ENCODE data around the gene AGAP1. TPM values are rescaled to one million over a fixed set of nuclear protein-coding genes. Genes with fewer than 3 reads are reported as not detected.

AGAP1 gene
- total RNA-seq, 1 experiment from 2014 or later, result 25.8 TPM

- no peak overlapping the region for H2BK12ac ChIP-seq (ENCODE audit: insufficient read length, low read depth, low read length)
- Mint-ChIP-seq H3K27me3 (ENCODE audit: low read depth) (peaks cover 25% of the 10 kb centered on the region), H3K36me3 (ENCODE audit: insufficient read depth in 1 of 3, low read depth in 3 of 3) (no peaks in the 10 kb centered on the region; a peak in 1 of 7 replicates), H3K4me3 (no peak overlapping the region), H3K27ac (no peak overlapping the region), H3K4me1 (peaks cover 45 to 55% of the 10 kb centered on the region in 2 experiments), H3K9me3 (no peaks in the 10 kb centered on the region)
- TF ChIP-seq CTCF (conservative IDR thresholded peaks at IDR 0.05), result no peak
- H2BK15ac ChIP-seq (ENCODE audit: low read depth, low read length), result no peak overlapping the region
- no peak overlapping the region for H3K27ac ChIP-seq (ENCODE audit: insufficient read length, low read depth, low read length)
- no peak overlapping the region for H2BK5ac ChIP-seq (ENCODE audit: insufficient read length, low read length)
- no peaks in the 10 kb centered on the region for H4K20me1 ChIP-seq (ENCODE audit: control insufficient read depth, insufficient read depth, insufficient read length)
- WGBS (ENCODE audit: extremely low coverage, insufficient read length, low lambda C conversion rate), result no CpG with 5 or more reads among the region's 12 CpGs
- H3K23ac ChIP-seq (ENCODE audit: insufficient read length, low read depth, low read length), result no peak overlapping the region
- H2BK20ac ChIP-seq (ENCODE audit: low read depth, low read length, poor library complexity, severe bottlenecking), result no peak overlapping the region
- no peaks in the 10 kb centered on the region for H3K9me3 ChIP-seq (ENCODE audit: control insufficient read depth, low read depth, low read length)
- H2BK120ac ChIP-seq (ENCODE audit: low read depth, low read length, poor library complexity, severe bottlenecking), result no peak overlapping the region
- H3K14ac ChIP-seq (ENCODE audit: insufficient read depth, low read length), result no peak overlapping the region
- no peak overlapping the region for H3T11ph ChIP-seq (ENCODE audit: low read length)
- H3K4me2 ChIP-seq (ENCODE audit: insufficient read depth, insufficient read length, low read length), result no peak overlapping the region
- no peak overlapping the region for H2AK5ac ChIP-seq (ENCODE audit: insufficient read length, low read length)
- no peaks in the 10 kb centered on the region for H3K79me2 ChIP-seq (ENCODE audit: insufficient read depth, low read length)
- no peak overlapping the region for H4K5ac ChIP-seq (ENCODE audit: insufficient read length, low read depth, low read length)
- DNase-seq, result no peak
- no peak overlapping the region for H4K91ac ChIP-seq (ENCODE audit: insufficient read length, low read depth, low read length)
- no peaks in the 10 kb centered on the region for H3K27me3 ChIP-seq (ENCODE audit: insufficient read depth, low read length)
- no peak overlapping the region for H3K18ac ChIP-seq (ENCODE audit: insufficient read length, low read depth, low read length)
- H3K4me1 ChIP-seq (ENCODE audit: insufficient read depth, low read length), result peaks cover 22% of the 10 kb centered on the region
- no peak overlapping the region for H3K9ac ChIP-seq (ENCODE audit: extremely low read depth, insufficient read length, low read length)
- no peak overlapping the region for H4K8ac ChIP-seq (replicated peaks; ENCODE audit: insufficient read length, low read depth, low read length)
- H3K23me2 ChIP-seq (ENCODE audit: insufficient read length, low read depth, low read length, poor library complexity, severe bottlenecking), result no peaks in the 10 kb centered on the region
- no peak overlapping the region for H3K56ac ChIP-seq (ENCODE audit: insufficient read length, low read depth, low read length)
- no peak overlapping the region for H3K4ac ChIP-seq (ENCODE audit: low read depth, low read length)
- no peak overlapping the region for H2AFZ ChIP-seq (ENCODE audit: low read length)
- no peaks in the 10 kb centered on the region for H3K79me1 ChIP-seq (ENCODE audit: insufficient read depth, low read depth, low read length, poor library complexity, severe bottlenecking)
These were observed 595.6 kb downstream of the AGAP1 start for GRCh38 chr2:236089271-236090026.

Measured in H9 (cell line).